NB4 (cell line): ENCODE data around the gene ROBO2.

Source experiments
- CTCF ChIP-seq: IDR thresholded peaks from one replicate; pipeline ENCODE4 v1.5.1; 2012; ENCODE audit warnings: low read depth, low read length
- POLR2A ChIP-seq: IDR thresholded peaks from 2 replicates; pipeline ENCODE4 v1.6.1; 2011; ENCODE audit warnings: mild to moderate bottlenecking; ENCODE audit not compliant: insufficient read length; ENCODE audit errors: extremely low read depth

GRCh38 chr3:77380136-77380535, 340.2 kb downstream of the ROBO2 start:
- TF ChIP-seq POLR2A (no peak), CTCF (no peak)
